ENCODE measurements around the gene SUMO2. TPM values are rescaled to one million over a fixed set of nuclear protein-coding genes. Genes with fewer than 3 reads are reported as not detected.
"Not testable (repeated sequence)": the region's sequence is repeated elsewhere in the genome, so short reads cannot be mapped to it uniquely, and the experiment has no call there.

Gene SUMO2
- total RNA-seq, 1 experiment from 2014 or later, result 616 TPM

GRCh38 chr17:75132018-75133000 lies 50.5 kb downstream of the SUMO2 start:
- BruUV-seq (replicated peaks); intact Hi-C loops (cut with micrococcal nuclease; ENCODE audit: unreplicated experiment); H3K9me3 ChIP-seq (ENCODE audit: control insufficient read depth, insufficient read depth, low read depth, low read length); H3K27me3 ChIP-seq (ENCODE audit: control insufficient read depth, insufficient read depth, low read length); H3K36me3 ChIP-seq (ENCODE audit: control insufficient read depth, insufficient read depth, low read length); in situ Hi-C loops (cut with HindIII; ENCODE audit: low pct_unique_long_range_greater_than_20kb, low sequenced_read_pairs); ATAC-seq; DNase-seq (ENCODE audit: low read depth, low spot score): not testable (repeated sequence)
- Histone ChIP-seq H3K4me3 (ENCODE audit: low read depth in 2 of 2, low read length in 2 of 2) (peak overlapping the region; percentile 72 to 83), H3K4me1 (ENCODE audit: control insufficient read depth, insufficient read depth, low read length) (peaks cover 23% of the 10 kb centered on the region), H3K27ac (ENCODE audit: low read length) (peak overlapping the region; percentile 93)
- CTCF ChIA-PET, result interaction anchor here (0.6 to 2.8 kb wide), 2 partner anchors 18 to 69 kb away, joined by 3 to 12 read pairs; no protein-coding TSS in a partner anchor
- POLR2A ChIA-PET, result interaction anchor here (0.6 to 1.2 kb wide), 3 partner anchors 55 to 113 kb away, joined by 3 to 12 read pairs (median 3); no protein-coding TSS in a partner anchor

DNA sequence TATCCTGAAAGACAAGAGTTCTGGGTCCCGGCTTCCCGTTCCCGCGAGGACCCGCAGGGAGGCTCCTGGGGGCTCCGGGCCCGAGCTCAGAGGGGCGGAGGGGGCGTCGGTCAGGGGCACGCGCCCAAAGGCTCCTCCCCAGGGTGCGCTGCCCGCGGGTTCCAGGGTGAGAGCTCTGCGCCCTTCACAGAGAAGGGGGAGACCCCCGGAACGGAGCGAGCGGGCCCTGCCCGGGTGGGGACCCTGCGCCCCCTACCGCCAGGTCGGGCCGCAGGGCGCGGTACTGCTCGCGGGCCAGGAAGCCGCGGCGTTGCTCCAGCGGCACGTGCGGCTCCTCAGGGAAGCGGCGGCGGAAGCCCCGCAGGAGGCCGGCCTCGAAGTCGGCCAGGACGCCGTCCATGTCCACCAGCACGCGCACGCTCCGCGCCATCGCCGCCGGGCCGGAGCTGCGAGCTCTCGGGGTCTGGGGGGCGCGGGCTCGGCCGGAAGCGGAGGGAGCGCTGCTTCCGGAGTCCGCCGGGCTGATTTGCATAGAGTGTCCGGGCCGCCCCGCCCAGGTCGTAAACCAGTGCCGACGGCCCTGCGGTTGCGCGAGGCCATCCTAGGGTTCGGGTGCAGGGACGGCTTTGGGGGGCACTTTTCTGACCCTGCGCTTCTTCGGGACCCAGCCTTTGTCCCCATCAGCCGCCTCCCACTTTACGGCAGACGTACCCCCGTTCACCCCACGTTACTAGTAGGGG lies 51.3 kb downstream of the SUMO2 start, which contains the start of gene NT5C:
Gene NT5C (minus strand): TSS at position 465 of the 740 bp plus-strand sequence. CDS start 35 bp downstream, at position 430.
- H3K27me3 ChIP-seq (ENCODE audit: control insufficient read depth, insufficient read depth, low read length), result no peaks in the 10 kb centered on the region
- intact Hi-C loops (cut with micrococcal nuclease; ENCODE audit: unreplicated experiment) (no loop called here), in situ Hi-C loops (cut with HindIII; ENCODE audit: low pct_unique_long_range_greater_than_20kb, low sequenced_read_pairs) (no loop called here)
- CTCF ChIA-PET, result interaction anchor here (0.6 to 2.8 kb wide), 5 partner anchors 17 to 70 kb away, joined by 3 to 12 read pairs (median 4); no protein-coding TSS in a partner anchor
- H3K4me1 ChIP-seq (ENCODE audit: control insufficient read depth, insufficient read depth, low read length), result peaks cover 24% of the 10 kb centered on the region
- H3K9me3 ChIP-seq (ENCODE audit: control insufficient read depth, insufficient read depth, low read depth, low read length), result no peaks in the 10 kb centered on the region
- POLR2A ChIA-PET, result interaction anchor here (0.6 to 1.2 kb wide), 3 partner anchors 13 to 113 kb away, joined by 3 read pairs; no protein-coding TSS in a partner anchor
- H3K36me3 ChIP-seq (ENCODE audit: control insufficient read depth, insufficient read depth, low read length), result peaks cover 3% of the 10 kb centered on the region; the same call in 1 of the 2 replicates
- no peak for DNase-seq (ENCODE audit: low read depth, low spot score)
- peak; percentile 89 for TF ChIP-seq CTCF (IDR thresholded peaks at IDR 0.05)
- peak; percentile 90; the same call in 1 of the 2 replicates for TF ChIP-seq SIN3A (IDR thresholded peaks at IDR 0.05; ENCODE audit: borderline replicate concordance, insufficient read depth, low read depth, low read length)
- no peak; a peak in 1 of 4 replicates for TF ChIP-seq REST (IDR thresholded peaks at IDR 0.05; ENCODE audit: insufficient read depth in 1 of 2, low read depth in 2 of 2, low read length in 1 of 2)
- TF ChIP-seq POLR2AphosphoS5 (IDR thresholded peaks at IDR 0.05; ENCODE audit: low read depth, low read length), result peak; percentile 95
- peak; percentile 52 for TF ChIP-seq TCF7L2 (IDR thresholded peaks at IDR 0.05; ENCODE audit: low read depth, low read length)
- no TSS peak for BruUV-seq (replicated peaks)
- H3K4me3 ChIP-seq (ENCODE audit: low read depth in 2 of 2, low read length in 2 of 2), result peak within 1 kb of the TSS; percentile 72 to 83
- H3K27ac ChIP-seq (ENCODE audit: low read length), result peak within 1 kb of the TSS; percentile 93
- ATAC-seq, result peak; percentile 87
